Left lung (tissue), 10 donors: ENCODE data around the gene F12. TPM values are rescaled to one million over a fixed set of nuclear protein-coding genes. Genes with fewer than 3 reads are reported as not detected.
"Not testable (repeated sequence)": the region's sequence is repeated elsewhere in the genome, so short reads cannot be mapped to it uniquely, and the experiment has no call there.

ENCODE experiments used
- ATAC-seq: fragments of 200-7000 bp; cut with Tn5 transposase; one replicate; pipeline ENCODE4 v1.9.1; 2020; ENCODE audit warnings: moderate library complexity
- DNase-seq, 4 donors: peaks; one replicate each; pipeline ENCODE4 v3.0.0-alpha.2; 2013 to 2020
- H3K27ac ChIP-seq, 2 donors: fragments of 200-600 bp; sonication (generic) in 1 of 2; one replicate each; pipeline versions ENCODE4 v1.5.0 to v1.8.0; 2020 to 2021
- H3K27me3 ChIP-seq, 2 donors: fragments of 200-600 bp; sonication (generic) in 1 of 2; one replicate each; pipeline versions ENCODE4 v1.5.0 to v1.8.0; 2020 to 2021
- H3K36me3 ChIP-seq, 2 donors: fragments of 200-600 bp; sonication (generic) in 1 of 2; one replicate each; pipeline versions ENCODE4 v1.5.0 to v1.8.0; 2020 to 2021
- H3K4me1 ChIP-seq, 2 donors: fragments of 200-600 bp; one replicate each; pipeline ENCODE4 v1.8.0; 2021
- H3K4me3 ChIP-seq, 2 donors: fragments of 200-600 bp; sonication (generic) in 1 of 2; one replicate each; pipeline versions ENCODE4 v1.5.0 to v1.8.0; 2020 to 2021; ENCODE audit warnings: mild to moderate bottlenecking in 1 of 2
- H3K9me3 ChIP-seq, 2 donors: fragments of 200-600 bp; sonication (generic) in 1 of 2; one replicate each; pipeline versions ENCODE4 v1.5.0 to v1.8.0; 2020 to 2021
- intact Hi-C, 2 donors: fragments of 100-400 bp; cut with DNase I; formaldehyde crosslinking; loops; one replicate each; pipeline versions ENCODE4 v1.11.2 to v1.14.2; 2022
- polyA plus RNA-seq, 6 donors: library from polyadenylated mRNA; unstranded; fragments of 120-200 nt; gene quantifications; one replicate each; pipeline ENCODE4 v1.2.1, GENCODE V29; 2013; ENCODE audit not compliant: insufficient read length in 6 of 6
- total RNA-seq, 2 donors: library from RNA; stranded (reverse); fragmentation: NEBNext Ultra II Directional; extraction: Animal tissue kit (Norgen Biotek cat#: 25700); gene quantifications; one replicate each; pipeline ENCODE4 v1.2.1, GENCODE V29; 2021
- TF ChIP-seq, protein P1 (sequence below), 2 donors: fragments of 200-600 bp; sonication (generic) in 1 of 2; IDR thresholded peaks; one replicate each; pipeline versions ENCODE4 v1.5.0 to v1.8.0; 2021; ENCODE audit warnings: antibody characterized with exemption in 2 of 2
- donor health status: DM: no; HTN: yes; CAD: no.
- donor health status: DM: no; HTN: no; CAD: no.

The F12 gene
- total and polyA plus RNA-seq, 8 donors: 0.20 to 1.1 (median 0.35) TPM; not detected in 1

DNA sequence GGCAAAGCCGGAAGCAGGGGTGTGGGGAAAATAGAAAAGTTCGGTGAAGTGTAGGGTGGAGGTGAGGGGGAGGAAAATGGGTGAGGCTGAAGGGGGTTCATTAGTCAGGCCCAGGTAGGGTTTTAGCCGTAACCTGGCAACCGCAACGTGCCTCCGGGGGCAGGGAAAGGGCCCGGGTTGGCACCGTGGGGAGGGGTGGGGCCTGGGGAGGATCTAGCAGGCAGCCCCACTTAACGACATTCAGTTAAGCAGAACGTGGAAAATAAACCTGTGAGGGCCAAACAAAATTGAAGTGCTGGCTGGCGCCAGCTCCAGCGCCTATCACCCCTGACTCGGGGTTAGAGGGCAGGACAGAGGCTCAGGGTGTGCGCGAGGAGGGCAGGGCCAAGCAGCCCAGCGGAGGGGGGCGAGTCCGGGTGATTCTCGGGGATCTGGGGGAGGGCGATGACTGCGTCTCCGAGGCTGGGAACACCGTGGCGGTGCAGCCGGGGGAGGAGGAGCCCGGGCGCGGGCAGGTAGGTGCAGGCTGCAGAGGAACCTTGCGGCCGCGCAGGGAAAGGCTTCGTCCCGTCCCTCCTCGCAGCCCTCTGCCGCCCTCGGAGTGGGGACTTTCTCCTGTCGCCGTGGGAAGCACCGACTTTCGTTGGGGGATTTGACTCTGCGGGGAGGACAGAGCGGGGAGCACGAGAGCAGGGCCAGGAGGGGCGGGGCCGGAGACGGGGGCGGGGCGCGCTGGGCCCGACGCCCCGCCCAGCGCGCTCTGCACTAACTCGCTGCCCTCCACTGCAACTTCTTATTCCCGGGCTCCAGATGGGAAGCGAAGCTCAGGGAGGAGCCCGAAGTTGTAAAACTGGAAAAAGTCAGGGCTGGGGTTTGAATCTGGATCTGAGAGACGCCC is 46.5 kb downstream of the F12 start:
- ATAC-seq (peak; percentile 79), DNase-seq (peak in 3 of 4 donors; percentile 59 to 91 (median 65))
- Histone ChIP-seq H3K36me3 (peaks cover 0 to 13% of the 10 kb centered on the region in 2 donors), H3K9me3 (no peaks in the 10 kb centered on the region), H3K27me3 (no peaks in the 10 kb centered on the region), H3K4me3 (peak overlapping the region; percentile 26 to 45), H3K4me1 (peaks cover 15 to 85% of the 10 kb centered on the region in 2 donors), H3K27ac (peak overlapping the region; percentile 44 to 71)
- TF ChIP-seq, protein P1, sequence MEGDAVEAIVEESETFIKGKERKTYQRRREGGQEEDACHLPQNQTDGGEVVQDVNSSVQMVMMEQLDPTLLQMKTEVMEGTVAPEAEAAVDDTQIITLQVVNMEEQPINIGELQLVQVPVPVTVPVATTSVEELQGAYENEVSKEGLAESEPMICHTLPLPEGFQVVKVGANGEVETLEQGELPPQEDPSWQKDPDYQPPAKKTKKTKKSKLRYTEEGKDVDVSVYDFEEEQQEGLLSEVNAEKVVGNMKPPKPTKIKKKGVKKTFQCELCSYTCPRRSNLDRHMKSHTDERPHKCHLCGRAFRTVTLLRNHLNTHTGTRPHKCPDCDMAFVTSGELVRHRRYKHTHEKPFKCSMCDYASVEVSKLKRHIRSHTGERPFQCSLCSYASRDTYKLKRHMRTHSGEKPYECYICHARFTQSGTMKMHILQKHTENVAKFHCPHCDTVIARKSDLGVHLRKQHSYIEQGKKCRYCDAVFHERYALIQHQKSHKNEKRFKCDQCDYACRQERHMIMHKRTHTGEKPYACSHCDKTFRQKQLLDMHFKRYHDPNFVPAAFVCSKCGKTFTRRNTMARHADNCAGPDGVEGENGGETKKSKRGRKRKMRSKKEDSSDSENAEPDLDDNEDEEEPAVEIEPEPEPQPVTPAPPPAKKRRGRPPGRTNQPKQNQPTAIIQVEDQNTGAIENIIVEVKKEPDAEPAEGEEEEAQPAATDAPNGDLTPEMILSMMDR (IDR thresholded peaks at IDR 0.05): no peak
- intact Hi-C loops: no loop called here

DNA sequence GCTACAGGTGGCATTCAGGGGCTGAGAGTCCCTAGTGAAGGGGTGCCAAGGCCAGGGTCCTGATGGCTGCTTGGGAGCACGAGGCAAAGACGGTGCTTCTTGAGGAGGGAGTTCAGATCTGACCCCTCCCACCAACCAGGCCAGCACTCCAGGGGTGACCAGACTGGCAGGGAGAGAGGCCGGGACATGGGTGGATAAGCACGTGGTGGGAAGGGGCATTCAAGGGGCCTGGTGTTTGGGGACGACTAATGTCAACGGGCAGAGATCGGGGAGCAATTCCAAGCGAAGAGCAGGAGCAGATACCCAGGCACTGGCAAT is 47.1 kb downstream of the F12 start:
- ATAC-seq (no peak), DNase-seq (peak in 1 of 4 donors; percentile 60)
- Histone ChIP-seq H3K9me3 (no peaks in the 10 kb centered on the region), H3K4me3 (peak overlapping the region in 1 of 2 donors; percentile 45), H3K4me1 (peaks cover 13 to 86% of the 10 kb centered on the region in 2 donors), H3K27ac (peak overlapping the region in 1 of 2 donors; percentile 71), H3K27me3 (no peaks in the 10 kb centered on the region), H3K36me3 (peaks cover 0 to 7% of the 10 kb centered on the region in 2 donors)
- intact Hi-C loops: no loop called here
- TF ChIP-seq, protein P1 (IDR thresholded peaks at IDR 0.05): no peak

DNA sequence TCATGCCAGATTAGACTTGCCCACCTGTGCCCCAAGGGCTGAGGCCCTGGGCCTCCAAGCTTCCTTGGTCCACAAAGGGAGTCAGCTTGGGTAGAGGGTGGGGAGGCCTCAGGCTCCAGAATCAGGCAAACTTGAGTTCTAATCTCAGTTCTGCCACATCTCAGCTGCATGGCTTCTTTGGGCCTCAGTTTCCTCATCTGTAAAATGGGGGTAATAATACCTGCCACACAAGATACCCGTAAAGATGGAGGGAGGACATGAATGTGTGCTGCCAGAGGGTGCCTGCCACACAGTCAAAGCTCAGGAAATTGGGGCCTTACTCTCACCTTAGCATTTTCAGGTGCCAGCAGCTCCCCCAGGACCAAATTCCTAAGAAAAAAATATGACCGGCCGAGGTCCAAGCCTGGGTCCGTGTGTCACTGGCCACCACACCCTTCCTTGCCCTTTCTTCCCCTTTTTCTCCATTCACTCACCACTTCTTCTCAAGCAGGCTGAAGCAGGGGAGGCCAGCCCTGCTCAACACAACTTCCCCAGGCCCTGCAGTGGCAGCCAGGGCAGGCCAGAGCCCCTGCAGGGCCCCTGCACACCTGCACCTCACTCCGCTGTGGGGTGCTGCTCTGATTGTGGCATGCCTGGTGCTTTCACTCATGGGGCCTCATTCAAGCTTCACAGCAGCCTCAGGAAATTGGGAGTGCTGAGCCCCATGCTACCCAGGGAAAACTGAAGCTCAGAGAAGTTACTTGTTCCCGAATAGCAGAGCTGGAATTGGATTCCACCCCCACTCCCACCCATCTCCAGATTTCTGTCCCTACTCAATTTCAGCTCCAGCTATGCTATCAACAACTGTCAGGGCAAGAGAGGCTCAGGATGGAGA is 47.7 kb downstream of the F12 start:
- TF ChIP-seq, protein P1 (IDR thresholded peaks at IDR 0.05): no peak
- no peaks in the 10 kb centered on the region for H3K9me3 ChIP-seq
- ATAC-seq: no peak
- H3K27me3 ChIP-seq: no peaks in the 10 kb centered on the region
- peak in 1 of 4 donors; percentile 85 for DNase-seq
- intact Hi-C loops: no loop called here
- H3K36me3 ChIP-seq: peaks cover 0 to 2% of the 10 kb centered on the region in 2 donors
- peak overlapping the region in 1 of 2 donors; percentile 71 for H3K27ac ChIP-seq
- H3K4me1 ChIP-seq: peaks cover 11 to 89% of the 10 kb centered on the region in 2 donors
- peak overlapping the region in 1 of 2 donors; percentile 45 for H3K4me3 ChIP-seq

DNA sequence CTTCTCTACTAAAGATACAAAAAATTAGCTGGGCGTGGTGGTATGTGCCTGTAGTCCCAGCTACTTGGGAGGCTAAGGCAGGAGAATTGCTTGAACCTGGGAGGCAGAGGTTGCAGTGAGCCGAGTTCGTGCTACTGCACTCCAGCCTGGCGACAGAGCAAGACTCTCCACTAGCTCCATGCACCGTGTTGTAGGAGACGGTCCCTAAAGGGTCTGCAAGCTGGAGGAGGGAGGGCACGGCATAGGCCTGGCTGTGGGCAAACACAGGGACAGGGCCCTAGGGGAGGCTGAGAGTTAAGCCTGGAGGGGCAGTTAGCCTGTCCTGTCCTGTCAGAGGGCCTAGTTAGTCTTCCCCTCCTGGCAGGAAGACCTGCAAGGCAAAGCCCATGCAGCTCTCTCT is 48.6 kb downstream of the F12 start:
- peaks cover 4 to 85% of the 10 kb centered on the region in 2 donors for H3K4me1 ChIP-seq
- H3K9me3 ChIP-seq, intact Hi-C loops: not testable (repeated sequence)

DNA sequence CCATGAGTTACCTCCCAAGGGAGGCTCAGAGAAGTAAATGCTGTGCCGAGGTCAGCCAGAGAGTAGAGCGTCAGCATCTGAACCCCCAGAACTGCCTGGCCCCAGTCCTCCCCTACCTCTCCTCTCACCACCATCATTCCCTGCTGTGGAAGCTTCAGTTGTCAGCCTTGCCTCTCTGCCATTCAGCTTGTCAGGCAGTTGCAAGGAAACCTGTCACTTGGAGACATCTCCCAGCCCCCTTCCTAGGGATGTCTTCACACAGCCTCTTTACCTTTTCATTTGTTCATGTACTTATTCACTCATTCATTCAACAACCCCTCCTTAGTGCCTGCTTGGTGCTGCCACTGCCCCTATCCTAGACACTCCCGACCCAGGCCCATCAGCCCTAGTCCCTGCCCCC is 49.5 kb downstream of the F12 start:
- TF ChIP-seq, protein P1 (IDR thresholded peaks at IDR 0.05): no peak
- H3K4me3 ChIP-seq: no peak overlapping the region

More for the DNA sequence above, 48.6 kb downstream of the F12 start:
- not testable (repeated sequence) for ATAC-seq, H3K4me3 ChIP-seq, H3K36me3 ChIP-seq, H3K27me3 ChIP-seq
- peak overlapping the region in 1 of 2 donors; percentile 71 for H3K27ac ChIP-seq
- peak in 1 of 4 donors; percentile 43 for DNase-seq

More for the DNA sequence above, 49.5 kb downstream of the F12 start:
- ATAC-seq (no peak), DNase-seq (peak in 1 of 4 donors; percentile 10)
- Histone ChIP-seq H3K36me3 (no peaks in the 10 kb centered on the region), H3K4me1 (peaks cover 4 to 87% of the 10 kb centered on the region in 2 donors), H3K27me3 (no peaks in the 10 kb centered on the region), H3K9me3 (no peaks in the 10 kb centered on the region), H3K27ac (no peak overlapping the region)
- intact Hi-C loops: no loop called here
